Medulla oblongata (tissue), 1 donor: ENCODE data around the gene MAP7D3.
"Not testable (repeated sequence)": the region's sequence is repeated elsewhere in the genome, so short reads cannot be mapped to it uniquely, and the experiment has no call there.

Experiments used
- DNase-seq: peaks from one replicate; pipeline ENCODE4 v3.0.0-alpha.2; 2015; ENCODE audit errors: extremely low spot score

The MAP7D3 gene

DNA sequence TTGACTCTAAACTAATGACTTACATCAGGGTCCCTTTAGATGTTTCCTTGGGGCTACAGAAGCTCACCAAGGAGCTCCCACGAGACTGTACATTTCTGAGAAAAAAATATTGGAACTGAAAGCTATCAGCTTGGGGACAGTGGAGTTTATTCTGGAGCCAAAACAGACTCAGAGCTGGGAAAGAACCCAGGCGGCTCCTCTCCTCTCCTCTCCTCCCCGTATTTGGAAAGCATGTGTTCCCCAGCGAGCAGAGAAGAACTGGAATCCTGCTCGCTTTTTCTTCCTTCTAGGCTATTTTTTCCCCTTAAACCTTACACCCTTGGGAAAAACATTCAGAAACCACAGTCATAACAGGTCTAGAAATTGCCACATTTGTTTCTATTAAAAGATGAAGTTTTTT, 4.3 kb upstream of the MAP7D3 start:
- DNase-seq: peak; percentile 6

DNA sequence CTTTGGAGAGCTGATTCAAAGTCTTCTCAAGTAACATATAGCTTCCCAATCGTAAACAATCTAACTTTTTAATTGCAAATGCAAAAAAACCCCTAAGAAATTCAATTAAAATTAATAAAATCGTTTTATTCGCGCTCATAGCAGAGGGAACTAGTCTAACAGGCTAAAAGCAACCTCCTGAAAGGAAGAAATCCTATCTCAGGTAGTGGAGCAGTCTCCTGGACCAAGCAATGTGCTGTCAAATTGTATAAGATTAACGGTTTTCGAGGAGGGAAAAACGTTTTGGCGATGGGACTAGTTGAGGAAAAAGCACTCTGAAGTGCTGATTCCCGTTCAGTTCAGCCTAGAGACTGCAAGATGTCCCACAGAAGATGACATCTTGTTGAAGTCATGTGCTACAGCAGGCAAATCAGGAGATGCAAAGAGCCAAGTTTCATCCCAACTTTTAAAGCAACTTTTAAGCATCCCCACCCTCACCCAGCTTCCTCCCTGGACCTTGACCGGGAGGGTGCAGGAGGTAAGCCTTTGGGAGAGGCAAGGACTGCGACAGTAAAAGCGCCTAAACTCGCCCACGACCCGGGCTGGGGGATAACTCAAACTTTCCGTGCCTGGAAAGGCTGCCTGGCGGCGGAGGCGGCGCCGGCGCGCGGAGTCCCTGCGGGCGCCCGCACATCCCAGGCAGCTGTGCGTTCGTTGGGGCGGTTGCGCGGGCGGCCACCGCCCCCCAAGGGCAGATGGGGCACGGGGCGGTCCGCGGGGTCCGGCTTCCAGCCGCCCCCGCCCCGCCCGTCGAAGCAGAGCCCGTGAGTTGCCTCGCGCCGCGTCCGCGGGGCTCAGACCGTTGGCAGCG, 784 bp downstream of the MAP7D3 start:
- DNase-seq: peak; percentile 12

DNA sequence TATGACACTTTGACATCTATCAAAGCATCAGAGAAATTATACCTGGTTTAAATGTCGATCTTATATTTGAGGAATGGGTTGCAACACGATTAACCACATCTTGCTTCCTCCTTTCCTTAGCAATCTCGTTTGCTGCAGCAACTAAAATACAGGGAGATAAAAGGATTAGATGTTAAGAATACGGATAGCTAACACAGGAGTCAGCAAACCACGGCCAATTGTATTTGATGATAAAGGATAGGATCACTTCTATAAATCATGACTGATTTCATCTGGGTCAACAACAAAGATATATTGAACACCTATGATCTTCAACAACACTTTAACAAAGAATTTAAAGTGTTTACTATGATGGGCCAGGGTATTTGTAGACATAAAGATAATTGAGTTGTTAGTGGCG, 5.0 kb downstream of the MAP7D3 start:
- no peak for DNase-seq

DNA sequence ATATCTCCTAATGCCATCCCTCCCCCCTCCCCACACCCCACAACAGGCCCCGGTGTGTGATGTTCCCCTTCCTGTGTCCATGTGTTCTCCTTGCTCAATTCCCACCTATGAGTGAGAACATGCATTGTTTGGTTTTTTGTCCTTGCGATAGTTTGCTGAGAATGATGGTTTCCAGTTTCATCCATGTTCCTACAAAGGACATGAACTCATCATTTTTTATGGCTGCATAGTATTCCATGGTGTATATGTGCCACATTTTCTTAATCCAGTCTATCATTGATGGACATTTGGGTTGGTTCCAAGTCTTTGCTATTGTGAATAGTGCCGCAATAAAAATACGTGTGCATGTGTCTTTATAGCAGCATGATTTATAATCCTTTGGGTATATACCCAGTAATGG, 13.4 kb downstream of the MAP7D3 start:
- not testable (repeated sequence) for DNase-seq

DNA sequence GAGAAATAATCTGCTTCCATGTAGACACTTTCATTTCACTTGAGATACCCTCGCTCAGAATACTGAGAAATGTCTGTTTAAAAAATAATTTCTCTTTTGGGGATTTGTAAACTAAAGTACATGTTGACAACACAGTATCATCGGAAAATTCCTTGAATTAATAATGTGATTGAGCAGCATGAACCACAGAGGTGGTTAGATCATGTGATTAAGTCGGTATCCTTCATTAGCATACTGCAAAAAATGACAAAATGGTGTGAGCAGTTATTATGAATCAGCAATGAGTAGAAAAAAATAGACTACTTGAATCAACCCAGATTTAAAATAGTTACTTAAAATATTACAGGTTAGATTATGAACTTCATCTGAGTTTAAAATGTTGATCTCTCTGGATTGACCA, 14.1 kb downstream of the MAP7D3 start:
- DNase-seq: no peak

DNA sequence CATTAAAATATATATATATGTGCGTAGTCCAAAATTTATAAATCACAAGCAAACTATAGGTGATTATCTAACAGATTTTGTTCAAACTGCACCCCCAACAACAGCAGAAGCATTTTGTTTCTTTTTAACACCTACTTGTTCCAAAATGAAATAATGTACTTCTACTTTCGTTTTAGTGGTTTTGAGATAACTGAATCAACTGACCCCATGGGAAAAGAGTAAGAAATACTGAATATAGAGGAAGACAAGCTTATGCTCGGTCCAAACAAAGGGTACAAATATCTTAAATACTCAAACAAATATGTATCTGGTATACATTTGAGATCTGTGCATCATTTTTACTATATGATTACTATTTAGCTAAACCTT, 22.4 kb downstream of the MAP7D3 start:
- DNase-seq: no peak

DNA sequence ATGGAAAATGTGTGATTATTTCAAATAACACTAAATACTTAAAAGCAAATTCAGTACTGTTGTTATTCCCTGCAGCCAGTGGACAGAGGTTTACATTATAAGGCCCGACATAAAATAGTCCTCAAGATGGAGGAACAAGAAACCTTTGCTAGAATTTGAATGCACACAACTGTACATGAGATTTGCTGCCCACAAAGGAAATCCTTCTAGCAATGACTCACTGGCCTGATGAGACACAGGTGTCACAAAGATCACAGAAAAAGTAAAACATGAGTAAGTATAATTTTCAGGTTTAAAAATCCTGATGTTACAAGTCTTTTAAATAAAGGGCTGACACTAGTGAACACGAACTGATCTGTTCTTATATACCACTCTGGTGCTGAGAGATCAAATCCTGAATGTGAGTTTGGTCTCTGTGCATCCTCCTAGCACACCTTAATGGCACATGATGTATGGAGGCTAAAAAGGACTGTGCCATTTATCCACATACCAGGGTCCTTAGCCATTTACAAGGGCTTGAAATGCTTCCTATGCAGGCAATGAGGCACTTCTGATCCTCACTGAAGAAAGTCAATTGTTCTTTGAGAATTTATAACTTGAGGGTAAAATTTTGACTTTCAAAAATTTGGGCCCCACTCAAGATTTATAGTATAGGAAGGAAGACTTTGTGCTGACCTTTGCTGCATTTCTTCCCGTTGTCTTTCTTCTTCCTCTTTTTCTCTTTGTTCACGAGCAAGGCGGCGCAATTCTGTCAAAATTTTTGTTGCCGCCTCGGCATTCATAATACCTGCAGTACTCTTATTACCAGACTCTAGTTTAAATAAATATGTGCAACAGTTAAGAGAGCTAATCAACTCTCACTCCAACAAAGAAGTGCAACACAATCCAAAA, 23.0 kb downstream of the MAP7D3 start:
- DNase-seq: no peak

DNA sequence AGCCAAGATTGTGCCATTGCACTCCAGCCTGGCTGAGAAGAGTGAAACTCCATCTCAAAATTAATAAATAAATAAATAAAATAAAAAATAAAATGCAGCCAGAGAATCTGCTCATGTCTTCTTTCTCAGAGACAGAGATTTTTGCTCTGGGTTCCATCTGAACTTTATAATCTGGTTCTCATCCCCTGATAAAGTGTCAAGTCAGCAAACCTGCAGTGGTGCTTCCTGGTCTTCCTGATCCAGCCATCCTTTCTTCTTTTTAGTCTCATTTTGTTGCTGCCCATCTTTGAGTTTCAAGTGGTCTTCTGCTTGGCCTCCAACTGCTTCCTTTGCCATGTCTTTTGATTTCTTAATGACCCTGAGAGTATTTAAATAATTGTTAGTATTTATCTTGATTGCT, 24.1 kb downstream of the MAP7D3 start:
- DNase-seq: no peak

DNA sequence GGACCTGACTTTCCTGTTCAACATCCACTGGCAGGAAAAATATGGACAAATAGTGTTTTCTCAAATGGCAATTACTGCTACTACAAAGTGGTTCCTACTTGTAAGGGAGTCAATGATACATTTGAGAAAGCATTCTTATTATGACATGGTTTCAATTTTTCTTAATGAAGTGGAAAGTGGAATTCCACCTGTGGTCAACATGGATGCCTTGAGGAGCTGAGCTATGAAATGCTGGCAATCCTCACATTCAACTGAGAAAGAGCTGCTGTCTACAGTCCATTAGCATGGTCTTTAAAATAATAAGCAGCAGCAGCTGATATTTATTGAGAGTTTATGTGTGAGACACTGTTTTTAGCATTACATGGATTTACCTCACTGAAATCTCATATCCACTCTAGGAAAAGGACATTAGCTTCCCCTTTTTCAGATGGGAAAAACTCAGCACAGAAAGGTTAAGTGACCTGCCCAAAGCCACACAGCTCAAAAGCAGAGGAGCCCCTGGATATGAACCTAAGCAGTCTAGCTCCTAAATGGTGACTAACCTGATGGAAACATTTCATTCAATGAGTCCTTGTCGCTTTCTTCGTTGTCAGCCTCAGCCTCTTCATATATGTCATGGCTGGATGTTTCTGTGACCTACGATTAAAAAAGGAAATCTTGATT, 29.2 kb downstream of the MAP7D3 start:
- no peak for DNase-seq

DNA sequence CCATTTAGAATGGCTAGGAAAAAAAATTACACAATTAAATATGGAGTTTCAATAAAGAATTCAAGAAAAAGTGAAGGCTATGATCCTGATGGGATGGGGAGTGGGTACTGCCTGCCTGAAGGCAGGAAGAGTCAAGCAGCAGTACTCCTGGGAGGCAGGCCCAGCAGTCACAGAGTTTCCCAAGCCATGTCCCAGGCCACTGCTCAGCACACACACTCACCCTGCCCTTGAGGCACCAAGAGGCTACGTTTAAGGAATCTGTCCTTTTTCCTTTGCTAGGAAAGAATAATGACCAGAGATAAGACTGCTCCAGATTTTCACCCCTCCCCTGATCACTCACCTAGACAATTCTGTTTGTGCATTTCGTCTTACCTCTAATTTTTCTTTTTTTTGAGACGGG, 30.2 kb downstream of the MAP7D3 start:
- no peak for DNase-seq

DNA sequence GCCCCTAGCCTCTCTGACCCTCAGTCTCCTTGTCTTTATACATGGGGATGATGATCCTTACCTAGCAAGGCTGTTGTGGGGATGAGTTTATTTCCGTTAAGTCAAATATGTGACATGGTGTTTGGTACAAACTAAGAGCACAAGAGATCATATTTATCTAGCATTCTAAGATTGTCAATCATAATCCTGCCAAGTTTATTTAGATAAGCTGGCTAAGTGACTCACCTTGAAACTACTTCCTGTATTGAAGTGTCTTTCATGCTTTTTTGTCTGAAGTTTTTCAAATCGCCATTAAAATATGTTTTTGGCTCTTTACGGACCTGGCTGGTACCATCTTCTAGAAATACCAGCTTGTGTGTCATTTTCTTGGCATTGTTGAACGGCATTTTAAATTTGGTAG, 30.7 kb downstream of the MAP7D3 start:
- DNase-seq: no peak

DNA sequence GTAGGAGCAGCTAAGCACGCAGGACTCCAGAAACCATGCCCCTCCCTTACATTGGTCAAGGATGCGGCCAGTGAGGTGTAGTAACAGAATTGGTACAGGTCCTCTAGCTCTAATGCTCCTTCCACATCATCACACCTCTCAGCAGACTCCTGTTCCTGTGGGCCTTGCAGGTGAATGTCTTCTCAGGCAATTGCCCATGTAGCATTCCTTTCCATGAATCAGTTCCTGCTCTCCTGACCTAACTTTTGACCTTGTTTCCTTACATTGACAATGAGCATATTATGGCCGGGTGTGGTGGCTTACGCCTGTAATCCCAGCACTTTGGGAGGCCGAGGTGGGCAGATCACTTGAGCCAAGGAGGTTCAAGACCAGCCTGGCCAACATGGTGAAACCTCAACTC, 31.3 kb downstream of the MAP7D3 start:
- DNase-seq: no peak

DNA sequence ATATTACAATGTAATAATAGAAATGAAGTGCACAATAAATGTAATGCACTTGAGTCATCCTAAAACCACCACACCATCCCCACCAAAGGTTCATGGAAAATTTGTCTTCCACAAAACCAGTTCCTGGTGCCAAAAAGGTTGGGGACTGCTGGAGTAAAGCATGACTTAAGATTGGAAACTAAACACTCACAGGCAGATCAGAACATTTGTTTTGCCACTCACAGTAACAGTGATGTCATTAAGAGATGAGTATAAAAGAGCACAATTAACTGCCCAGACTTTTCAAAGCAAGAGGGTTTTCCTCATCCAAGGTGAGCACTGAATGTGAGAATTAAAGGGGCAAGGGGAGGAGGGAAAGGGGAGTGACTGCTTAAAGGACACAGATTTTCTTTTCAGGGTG, 35.6 kb downstream of the MAP7D3 start:
- DNase-seq: no peak

DNA sequence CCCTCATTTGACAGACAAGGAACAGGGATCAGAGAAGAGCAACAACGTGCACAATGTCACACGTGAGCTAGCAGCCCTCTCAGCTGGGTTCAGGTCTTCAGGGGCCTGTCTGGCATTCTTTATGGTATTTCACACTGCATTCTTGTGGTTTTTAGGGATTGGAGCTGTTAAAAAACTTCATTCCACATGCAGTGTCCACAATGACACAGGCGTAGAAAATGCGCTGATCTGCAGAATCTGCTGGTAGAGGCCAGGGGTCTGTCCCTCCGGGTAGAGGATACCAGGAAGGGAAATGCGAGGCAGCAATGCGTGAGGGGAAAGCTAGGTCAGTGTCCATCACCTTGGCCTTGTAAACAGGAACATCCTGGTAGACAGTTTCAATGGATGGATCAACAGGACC, 36.6 kb downstream of the MAP7D3 start:
- DNase-seq: no peak

DNA sequence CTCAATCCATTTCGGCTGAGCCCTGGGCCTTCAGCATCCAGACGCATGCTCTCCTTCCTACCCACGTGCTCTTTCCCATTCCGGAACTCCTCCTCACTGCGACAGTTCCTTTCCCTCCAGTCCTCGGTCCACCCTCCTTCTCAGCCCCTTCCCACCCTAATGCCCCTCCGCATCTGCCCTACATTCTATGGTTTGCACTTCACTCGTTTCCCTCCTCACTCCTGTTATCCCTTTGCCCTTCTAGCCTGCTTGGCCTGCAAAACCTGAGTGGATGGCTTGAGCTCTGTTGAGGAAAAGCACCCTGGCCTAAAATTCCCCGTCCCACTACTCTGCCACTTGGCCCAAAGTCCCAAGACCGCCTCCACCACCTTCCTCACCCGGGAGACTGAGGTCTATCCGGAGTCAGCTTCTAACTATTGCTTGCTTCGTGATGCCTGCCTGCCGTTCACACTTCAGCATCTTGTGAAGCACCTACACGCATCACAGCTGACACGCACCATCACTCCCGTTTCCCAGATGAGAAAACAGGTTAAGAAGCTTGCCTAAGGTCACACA, 38.6 kb downstream of the MAP7D3 start:
- DNase-seq: no peak

DNA sequence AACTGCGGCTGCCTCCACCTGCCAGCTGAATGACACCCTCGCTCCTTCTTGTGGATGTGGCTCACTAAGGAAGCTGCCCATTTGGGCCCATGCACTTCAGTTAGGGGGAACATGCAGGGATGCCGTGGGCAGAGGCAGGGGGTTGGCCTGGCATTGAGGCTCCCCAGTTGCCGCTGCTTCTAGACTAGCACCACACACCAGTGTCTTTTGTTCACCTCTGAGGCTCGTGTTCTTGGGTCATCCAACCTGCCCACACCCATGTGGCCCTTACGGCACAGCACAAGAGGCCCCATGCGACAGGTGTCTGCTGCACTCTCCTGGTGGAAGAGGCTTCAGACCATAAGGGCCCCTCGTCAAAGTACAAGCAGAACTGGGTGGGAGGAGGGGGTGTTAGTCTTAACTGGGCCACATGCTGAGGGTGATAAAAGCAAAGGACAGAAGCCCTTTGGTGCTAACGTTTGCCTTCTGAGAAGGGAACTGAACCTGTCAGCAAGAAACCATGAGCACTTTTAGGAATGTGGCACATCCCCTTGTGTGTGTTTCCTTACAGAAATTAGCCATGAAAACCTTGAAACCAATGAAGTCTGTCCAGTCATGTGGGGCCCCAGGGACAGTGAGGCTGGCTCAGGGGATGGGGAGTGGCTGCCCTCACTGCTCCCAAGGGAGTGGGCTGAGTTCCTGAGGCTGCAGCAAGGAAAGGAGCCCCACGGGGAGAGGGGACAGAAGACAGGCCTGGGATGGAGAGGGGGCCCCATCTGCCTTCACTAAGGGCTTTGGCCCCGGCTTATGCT, 39.2 kb downstream of the MAP7D3 start:
- no peak for DNase-seq

DNA sequence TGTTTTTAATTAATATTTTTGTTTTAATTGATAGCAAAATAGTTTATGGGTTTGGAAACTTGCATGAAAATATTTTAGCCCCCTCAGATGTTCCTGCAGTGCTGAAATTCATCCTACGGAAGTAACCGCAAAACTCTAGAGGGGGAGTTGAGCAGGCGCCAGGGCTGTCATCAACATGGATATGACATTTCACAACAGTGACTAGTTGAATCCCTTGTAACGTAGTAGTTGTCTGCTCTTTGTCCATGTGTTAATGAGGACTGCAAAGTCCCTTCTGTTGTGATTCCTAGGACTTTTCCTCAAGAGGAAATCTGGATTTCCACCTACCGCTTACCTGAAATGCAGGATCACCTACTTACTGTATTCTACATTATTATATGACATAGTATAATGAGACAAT, 40.4 kb downstream of the MAP7D3 start:
- no peak for DNase-seq

DNA sequence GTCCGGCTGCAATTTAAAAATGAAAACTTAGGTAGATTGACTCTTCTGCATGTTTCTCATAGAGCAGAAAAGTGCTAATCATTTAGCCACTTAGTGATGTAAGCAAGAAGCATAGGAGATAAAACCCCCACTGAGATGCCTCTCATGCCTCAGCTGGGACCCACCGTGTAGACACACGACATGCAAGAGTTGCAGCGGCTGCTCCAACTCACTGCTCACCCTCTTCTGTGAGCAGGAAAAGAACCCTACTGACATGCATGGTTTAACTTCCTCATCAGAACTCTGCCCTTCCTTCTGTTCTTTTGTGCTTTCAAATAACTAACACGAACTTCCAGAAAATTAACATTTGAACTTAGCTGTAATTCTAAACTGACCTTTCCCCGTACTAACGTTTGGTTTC, 41.0 kb downstream of the MAP7D3 start:
- no peak for DNase-seq

DNA sequence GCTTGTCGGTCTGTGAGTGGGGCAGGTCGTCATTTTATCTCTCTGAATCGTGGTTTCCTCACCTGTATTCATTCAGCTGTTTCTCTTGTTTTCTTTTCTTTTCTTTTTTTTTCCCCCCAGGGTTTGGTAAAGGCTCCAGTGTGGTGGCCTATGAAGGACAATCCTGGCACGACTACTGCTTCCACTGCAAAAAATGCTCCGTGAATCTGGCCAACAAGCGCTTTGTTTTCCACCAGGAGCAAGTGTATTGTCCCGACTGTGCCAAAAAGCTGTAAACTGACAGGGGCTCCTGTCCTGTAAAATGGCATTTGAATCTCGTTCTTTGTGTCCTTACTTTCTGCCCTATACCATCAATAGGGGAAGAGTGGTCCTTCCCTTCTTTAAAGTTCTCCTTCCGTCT, 41.4 kb downstream of the MAP7D3 start:
- no peak for DNase-seq

DNA sequence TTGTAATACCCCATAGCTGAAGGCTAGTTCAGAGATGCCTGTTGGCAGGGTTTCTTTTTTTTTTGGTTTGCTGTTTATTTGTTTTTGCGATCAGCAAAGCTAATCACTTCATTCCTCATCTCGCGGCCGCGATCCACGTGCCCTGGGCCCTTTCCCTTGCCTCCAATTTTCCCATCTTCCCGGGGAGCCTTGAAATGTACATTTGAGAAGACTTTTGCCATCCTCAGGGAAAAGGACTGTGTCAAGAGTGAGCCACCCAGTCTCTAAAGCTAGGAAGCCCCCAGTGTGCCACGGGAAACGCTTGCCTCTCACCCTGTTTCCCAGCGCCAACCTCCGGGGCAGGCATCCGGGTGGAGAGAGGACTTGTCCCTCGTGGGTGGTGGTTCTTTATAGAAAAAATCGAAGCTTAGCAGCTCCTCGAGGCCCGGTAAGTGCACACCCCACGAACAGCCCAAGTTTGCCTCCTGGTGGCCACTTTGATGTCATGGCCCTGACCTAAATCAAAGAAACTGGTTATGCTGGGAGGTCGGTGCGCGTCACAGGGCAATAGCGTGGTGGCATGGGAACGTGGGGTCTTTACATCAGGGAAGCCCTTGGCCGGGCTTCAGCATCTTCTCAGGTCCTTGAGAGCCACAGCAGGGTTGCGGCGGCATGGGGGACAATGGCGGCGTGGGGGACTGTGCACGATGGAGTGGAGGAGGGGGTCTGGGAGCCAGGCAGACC, 42.0 kb downstream of the MAP7D3 start:
- DNase-seq: peak; percentile 21

DNA sequence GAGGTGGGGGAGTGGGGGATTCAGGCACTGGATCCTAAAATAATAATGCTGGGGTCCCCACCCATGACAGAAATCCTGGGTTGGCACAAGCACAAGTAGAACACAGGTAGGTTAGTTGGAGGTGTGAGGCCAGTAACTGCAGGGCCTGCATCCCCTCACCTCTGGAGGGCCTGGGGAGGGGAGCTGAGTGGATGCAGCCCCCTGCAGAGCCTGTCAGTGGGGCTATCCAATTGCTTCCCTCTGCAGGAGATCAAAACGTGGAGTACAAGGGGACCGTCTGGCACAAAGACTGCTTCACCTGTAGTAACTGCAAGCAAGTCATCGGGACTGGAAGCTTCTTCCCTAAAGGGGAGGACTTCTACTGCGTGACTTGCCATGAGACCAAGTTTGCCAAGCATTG, 43.7 kb downstream of the MAP7D3 start:
- DNase-seq: no peak
